Lower leg skin (tissue), 3 donors: ENCODE measurements around the gene PALLD.

Source experiments
- CTCF ChIP-seq, 3 donors: fragments of 450-650 bp; IDR thresholded peaks; one replicate each; pipeline ENCODE4 v1.5.1; 2016; ENCODE audit warnings: antibody characterized with exemption in 3 of 3, mild to moderate bottlenecking in 3 of 3, moderate library complexity in 2 of 3
- POLR2A ChIP-seq, 2 donors: fragments of 450-650 bp; IDR thresholded peaks; one replicate each; pipeline ENCODE4 v1.6.1; 2016 to 2017; ENCODE audit warnings: antibody characterized with exemption in 2 of 2, mild to moderate bottlenecking in 1 of 2, moderate library complexity in 1 of 2

- no peak for TF ChIP-seq CTCF (IDR thresholded peaks at IDR 0.05)
- no peak for TF ChIP-seq POLR2A (IDR thresholded peaks at IDR 0.05)
These were observed 163.1 kb downstream of the PALLD start for GRCh38 chr4:168659741-168660465.
